Smooth muscle cell (in vitro differentiated cells): ENCODE results near the gene EFCAB5. TPM values are rescaled to one million over a fixed set of nuclear protein-coding genes. Genes with fewer than 3 reads are reported as not detected.

Experiments
- DNase-seq: peaks from one replicate; lab custom pipeline; 2025; ENCODE audit not compliant: unreplicated experiment; lab: John Stamatoyannopoulos, UW
- H2AFZ ChIP-seq: fragments of 200-600 bp; sonication (generic); 2 replicates; pipeline ENCODE4 v1.6.0; 2016; ENCODE audit warnings: antibody characterized with exemption, low read depth, mild to moderate bottlenecking
- H3F3A ChIP-seq: fragments of 200-600 bp; sonication (generic); 2 replicates; pipeline ENCODE4 v1.6.0; 2017; ENCODE audit warnings: antibody characterized with exemption, low read depth
- H3K27ac ChIP-seq: fragments of 200-600 bp; sonication (generic); 2 replicates; pipeline ENCODE4 v1.5.1; 2016; ENCODE audit warnings: low read depth, mild to moderate bottlenecking
- H3K27me3 ChIP-seq: fragments of 200-600 bp; sonication (generic); 2 replicates; pipeline ENCODE4 v1.6.1; 2016; ENCODE audit warnings: low read depth, mild to moderate bottlenecking
- H3K36me3 ChIP-seq: fragments of 200-600 bp; sonication (generic); 2 replicates; pipeline ENCODE4 v1.5.1; 2016; ENCODE audit warnings: low read depth
- H3K4me1 ChIP-seq: fragments of 200-600 bp; sonication (generic); 2 replicates; pipeline ENCODE4 v1.5.1; 2016; ENCODE audit warnings: low read depth
- H3K4me2 ChIP-seq: fragments of 200-600 bp; sonication (generic); 2 replicates; pipeline ENCODE4 v1.6.0; 2016; ENCODE audit warnings: mild to moderate bottlenecking
- H3K4me3 ChIP-seq: fragments of 200-600 bp; sonication (generic); 2 replicates; pipeline ENCODE4 v1.5.1; 2016; ENCODE audit warnings: mild to moderate bottlenecking
- H3K79me2 ChIP-seq: fragments of 200-600 bp; sonication (generic); 2 replicates; pipeline ENCODE4 v1.6.0; 2016; ENCODE audit warnings: low read depth, mild to moderate bottlenecking
- H3K9ac ChIP-seq: fragments of 200-600 bp; sonication (generic); 2 replicates; pipeline ENCODE4 v1.6.0; 2016; ENCODE audit warnings: low read depth
- H3K9me3 ChIP-seq: fragments of 200-600 bp; sonication (generic); replicated peaks from 2 replicates; pipeline ENCODE4 v1.5.1; 2016; ENCODE audit warnings: low read depth
- H4K20me1 ChIP-seq: fragments of 200-600 bp; sonication (generic); 2 replicates; pipeline ENCODE4 v1.6.0; 2016; ENCODE audit warnings: low read depth
- CTCF ChIP-seq: fragments of 200-600 bp; sonication (generic); IDR thresholded peaks from 2 replicates; pipeline ENCODE4 v1.5.1; 2017; ENCODE audit warnings: borderline replicate concordance, mild to moderate bottlenecking, antibody characterized with exemption; ENCODE audit not compliant: insufficient read depth, poor library complexity, severe bottlenecking
- WGBS: methylation state at CpG from one replicate; pipeline ENCODE4 v1.1.7; 2016; ENCODE audit warnings: low lambda C conversion rate; 5-methylcytosine and 5-hydroxymethylcytosine counted together
- polyA plus RNA-seq: library from polyadenylated mRNA; unstranded; fragments of >200 nt; fragmentation: Nextera tagmentation; extraction: Ambion mirVana; gene quantifications from 2 replicates; pipeline ENCODE4 v1.2.1, GENCODE V29; 2016
- total RNA-seq: library from RNA; depleted of rRNA; stranded (reverse); fragments of >200 nt; gene quantifications from 2 replicates; pipeline ENCODE4 v1.2.3, GENCODE V29; 2014

EFCAB5 gene
- total and polyA plus RNA-seq, 2 experiments from 2014 or later: 0.31 TPM; not detected in 1

- no peak for DNase-seq
- H3K4me2 ChIP-seq: no peak overlapping the region
- H3K4me3 ChIP-seq: no peak overlapping the region
- TF ChIP-seq CTCF: no peak
- no peak overlapping the region for H3K9ac ChIP-seq
- H3K9me3 ChIP-seq: no peaks in the 10 kb centered on the region
- H3K36me3 ChIP-seq: no peaks in the 10 kb centered on the region
- peaks cover 2% of the 10 kb centered on the region for H3K27me3 ChIP-seq
- H3K27ac ChIP-seq: no peak overlapping the region
- H3K4me1 ChIP-seq: peaks cover 2% of the 10 kb centered on the region
- H2AFZ ChIP-seq: no peak overlapping the region
- peaks cover 11% of the 10 kb centered on the region for H3K79me2 ChIP-seq
- H4K20me1 ChIP-seq: no peaks in the 10 kb centered on the region
- peaks cover 4% of the 10 kb centered on the region for H3F3A ChIP-seq
Observed at GRCh38 chr17:30112794-30113193, 171.4 kb downstream of the EFCAB5 start.

GRCh38 chr17:30113213-30113612 lies 171.8 kb downstream of the EFCAB5 start:
- H3K79me2 ChIP-seq: peaks cover 15% of the 10 kb centered on the region
- no peak for DNase-seq
- no peaks in the 10 kb centered on the region for H3K36me3 ChIP-seq
- no peaks in the 10 kb centered on the region for H3K27me3 ChIP-seq
- peaks cover 4% of the 10 kb centered on the region for H3F3A ChIP-seq
- no peak overlapping the region for H3K27ac ChIP-seq
- no peak overlapping the region for H3K4me2 ChIP-seq
- no peak for TF ChIP-seq CTCF
- peaks cover 6% of the 10 kb centered on the region for H3K4me1 ChIP-seq
- no peak overlapping the region for H3K9ac ChIP-seq
- no peaks in the 10 kb centered on the region for H3K9me3 ChIP-seq
- no peak overlapping the region for H2AFZ ChIP-seq
- H3K4me3 ChIP-seq: no peak overlapping the region
- H4K20me1 ChIP-seq: no peaks in the 10 kb centered on the region

GRCh38 chr17:30116345-30116660 lies 174.9 kb downstream of the EFCAB5 start:
- Histone ChIP-seq H3K4me1 (peaks cover 7% of the 10 kb centered on the region), H3K79me2 (peaks cover 46% of the 10 kb centered on the region), H3K27me3 (no peaks in the 10 kb centered on the region), H3K9ac (peak overlapping the region; percentile 99), H3K4me3 (peak overlapping the region; percentile 77), H3K27ac (peak overlapping the region; percentile 98), H2AFZ (peak overlapping the region; percentile 98), H3K4me2 (peak overlapping the region; percentile 90), H3K36me3 (no peaks in the 10 kb centered on the region), H3K9me3 (no peaks in the 10 kb centered on the region), H3F3A (peaks cover 4% of the 10 kb centered on the region), H4K20me1 (peaks cover 21% of the 10 kb centered on the region)
- DNase-seq: no peak
- no peak for TF ChIP-seq CTCF
- WGBS: 19% methylated on average over 10 of the region's 10 CpGs

GRCh38 chr17:30116661-30117551 lies 175.5 kb downstream of the EFCAB5 start, which contains the start of gene NSRP1:
Gene NSRP1 (plus strand): TSS chr17:30116816. CDS start chr17:30116844, 28 bp downstream.
- Histone ChIP-seq H2AFZ (peak within 1 kb of the TSS; percentile 98), H3K79me2 (peaks cover 52% of the 10 kb centered on the region), H3K27ac (peak within 1 kb of the TSS; percentile 98), H3K9me3 (no peaks in the 10 kb centered on the region), H3K4me1 (peaks cover 7% of the 10 kb centered on the region), H3K9ac (peak within 1 kb of the TSS; percentile 99), H3K36me3 (no peaks in the 10 kb centered on the region), H3F3A (peaks cover 4% of the 10 kb centered on the region), H3K27me3 (no peaks in the 10 kb centered on the region), H3K4me3 (peak within 1 kb of the TSS; percentile 77), H4K20me1 (peaks cover 27% of the 10 kb centered on the region), H3K4me2 (peak within 1 kb of the TSS; percentile 90)
- TF ChIP-seq CTCF: no peak
- peak; percentile 75 for DNase-seq
- 1% methylated on average over 47 of the region's 47 CpGs for WGBS
